Fibroblast of lung (primary cell): ENCODE data around the gene FUT4.

Experiments used
- EZH2 ChIP-seq: IDR thresholded peaks from 2 replicates; pipeline ENCODE4 v1.5.1; 2012; ENCODE audit warnings: low read length, control low read depth, mild to moderate bottlenecking; ENCODE audit errors: missing control alignments
- TF ChIP-seq, protein P1 (sequence below), 2 donors: IDR thresholded peaks in 1 of 2; conservative IDR thresholded peaks in 1 of 2; 1 replicate in 1 of 2; 2 replicates in 1 of 2; pipeline ENCODE4 v1.5.1; 2011 to 2012; ENCODE audit warnings: low read length in 2 of 2, control low read depth in 1 of 2, inconsistent platforms in 1 of 2, low read depth in 1 of 2, mild to moderate bottlenecking in 1 of 2

DNA sequence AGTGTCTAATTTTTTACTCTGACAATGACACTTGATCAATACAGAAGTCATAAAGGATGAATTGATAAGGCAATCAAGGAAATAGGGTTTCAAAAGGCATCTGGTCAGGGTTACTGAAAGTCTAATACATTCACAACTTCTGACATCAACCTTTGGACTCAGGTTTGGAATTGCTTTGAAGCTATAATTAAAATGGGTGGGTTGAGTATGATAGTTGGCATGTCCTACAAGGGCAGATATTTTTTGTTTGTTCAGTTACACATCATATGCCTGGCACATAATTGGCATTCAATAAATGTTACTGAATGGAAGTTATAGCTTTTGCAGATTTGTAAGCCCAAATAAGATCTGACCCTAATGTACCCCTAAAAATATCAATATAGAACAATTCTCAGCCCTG, 7.3 kb upstream of the FUT4 start:
- no peak for TF ChIP-seq EZH2
- TF ChIP-seq, protein P1, sequence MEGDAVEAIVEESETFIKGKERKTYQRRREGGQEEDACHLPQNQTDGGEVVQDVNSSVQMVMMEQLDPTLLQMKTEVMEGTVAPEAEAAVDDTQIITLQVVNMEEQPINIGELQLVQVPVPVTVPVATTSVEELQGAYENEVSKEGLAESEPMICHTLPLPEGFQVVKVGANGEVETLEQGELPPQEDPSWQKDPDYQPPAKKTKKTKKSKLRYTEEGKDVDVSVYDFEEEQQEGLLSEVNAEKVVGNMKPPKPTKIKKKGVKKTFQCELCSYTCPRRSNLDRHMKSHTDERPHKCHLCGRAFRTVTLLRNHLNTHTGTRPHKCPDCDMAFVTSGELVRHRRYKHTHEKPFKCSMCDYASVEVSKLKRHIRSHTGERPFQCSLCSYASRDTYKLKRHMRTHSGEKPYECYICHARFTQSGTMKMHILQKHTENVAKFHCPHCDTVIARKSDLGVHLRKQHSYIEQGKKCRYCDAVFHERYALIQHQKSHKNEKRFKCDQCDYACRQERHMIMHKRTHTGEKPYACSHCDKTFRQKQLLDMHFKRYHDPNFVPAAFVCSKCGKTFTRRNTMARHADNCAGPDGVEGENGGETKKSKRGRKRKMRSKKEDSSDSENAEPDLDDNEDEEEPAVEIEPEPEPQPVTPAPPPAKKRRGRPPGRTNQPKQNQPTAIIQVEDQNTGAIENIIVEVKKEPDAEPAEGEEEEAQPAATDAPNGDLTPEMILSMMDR (conservative IDR thresholded peaks at IDR 0.05 in 1 of 2, IDR thresholded peaks at IDR 0.05 in 1 of 2; ENCODE audit: low read depth in 1 of 2, low read length in 2 of 2): no peak
